HG03135 (cell line): ENCODE results near the gene TMEM86A.
"Not testable (repeated sequence)": the region's sequence is repeated elsewhere in the genome, so short reads cannot be mapped to it uniquely, and the experiment has no call there.

ENCODE experiments used
- ATAC-seq: cut with Tn5 transposase; IDR thresholded peaks from one replicate; pipeline ENCODE4 v1.9.1; 2021; ENCODE audit warnings: mild to moderate bottlenecking, moderate library complexity; ENCODE audit not compliant: unreplicated experiment

Gene TMEM86A

GRCh38 chr11:18698341-18699268 lies at the start of gene TMEM86A:
TSS of gene TMEM86A (plus strand) at chr11:18698779. CDS start at chr11:18698887, 108 bp downstream.
- ATAC-seq: peak; percentile 84

GRCh38 chr11:18650353-18650752 lies 48.2 kb upstream of the TMEM86A start:
- ATAC-seq: no peak

- ATAC-seq: no peak
These were observed 47.6 kb upstream of the TMEM86A start for GRCh38 chr11:18650859-18651557.

- no peak for ATAC-seq
These were observed 40.9 kb upstream of the TMEM86A start for GRCh38 chr11:18657673-18658072.

GRCh38 chr11:18665353-18665872 lies 33.2 kb upstream of the TMEM86A start:
- ATAC-seq: not testable (repeated sequence)

GRCh38 chr11:18668131-18668530 lies 30.4 kb upstream of the TMEM86A start:
- ATAC-seq: no peak

- ATAC-seq: no peak
These were observed 29.4 kb upstream of the TMEM86A start for GRCh38 chr11:18669219-18669596.

- no peak for ATAC-seq
These were observed 28.9 kb upstream of the TMEM86A start for GRCh38 chr11:18669711-18670110.

GRCh38 chr11:18671246-18671645 lies 27.3 kb upstream of the TMEM86A start:
- ATAC-seq: no peak

- ATAC-seq: not testable (repeated sequence)
These were observed 26.4 kb upstream of the TMEM86A start for GRCh38 chr11:18672209-18672608.

GRCh38 chr11:18676803-18677202 lies 21.8 kb upstream of the TMEM86A start:
- no peak for ATAC-seq

- no peak for ATAC-seq
These were observed 21.0 kb upstream of the TMEM86A start for GRCh38 chr11:18677560-18677959.

GRCh38 chr11:18681949-18682348 lies 16.6 kb upstream of the TMEM86A start:
- not testable (repeated sequence) for ATAC-seq

- ATAC-seq: no peak
These were observed 16.1 kb upstream of the TMEM86A start for GRCh38 chr11:18682466-18682865.

- ATAC-seq: no peak
These were observed 14.3 kb upstream of the TMEM86A start for GRCh38 chr11:18684267-18684666.

- ATAC-seq: not testable (repeated sequence)
These were observed 7.0 kb upstream of the TMEM86A start for GRCh38 chr11:18691467-18692140.

GRCh38 chr11:18692941-18693760 lies 5.4 kb upstream of the TMEM86A start:
- no peak for ATAC-seq

GRCh38 chr11:18696638-18697225 lies 1.8 kb upstream of the TMEM86A start:
- ATAC-seq: no peak

- no peak for ATAC-seq
These were observed 1.0 kb upstream of the TMEM86A start for GRCh38 chr11:18697576-18697975.

- no peak for ATAC-seq
These were observed 654 bp downstream of the TMEM86A start for GRCh38 chr11:18699269-18699596.
